ENCODE results near the gene KLF8. TPM values are rescaled to one million over a fixed set of nuclear protein-coding genes. Genes with fewer than 3 reads are reported as not detected.
"Not testable (repeated sequence)": the region's sequence is repeated elsewhere in the genome, so short reads cannot be mapped to it uniquely, and the experiment has no call there.

KLF8 gene
- polyA plus RNA-seq (2012; ENCODE audit: missing spikeins): 6.9 TPM

DNA sequence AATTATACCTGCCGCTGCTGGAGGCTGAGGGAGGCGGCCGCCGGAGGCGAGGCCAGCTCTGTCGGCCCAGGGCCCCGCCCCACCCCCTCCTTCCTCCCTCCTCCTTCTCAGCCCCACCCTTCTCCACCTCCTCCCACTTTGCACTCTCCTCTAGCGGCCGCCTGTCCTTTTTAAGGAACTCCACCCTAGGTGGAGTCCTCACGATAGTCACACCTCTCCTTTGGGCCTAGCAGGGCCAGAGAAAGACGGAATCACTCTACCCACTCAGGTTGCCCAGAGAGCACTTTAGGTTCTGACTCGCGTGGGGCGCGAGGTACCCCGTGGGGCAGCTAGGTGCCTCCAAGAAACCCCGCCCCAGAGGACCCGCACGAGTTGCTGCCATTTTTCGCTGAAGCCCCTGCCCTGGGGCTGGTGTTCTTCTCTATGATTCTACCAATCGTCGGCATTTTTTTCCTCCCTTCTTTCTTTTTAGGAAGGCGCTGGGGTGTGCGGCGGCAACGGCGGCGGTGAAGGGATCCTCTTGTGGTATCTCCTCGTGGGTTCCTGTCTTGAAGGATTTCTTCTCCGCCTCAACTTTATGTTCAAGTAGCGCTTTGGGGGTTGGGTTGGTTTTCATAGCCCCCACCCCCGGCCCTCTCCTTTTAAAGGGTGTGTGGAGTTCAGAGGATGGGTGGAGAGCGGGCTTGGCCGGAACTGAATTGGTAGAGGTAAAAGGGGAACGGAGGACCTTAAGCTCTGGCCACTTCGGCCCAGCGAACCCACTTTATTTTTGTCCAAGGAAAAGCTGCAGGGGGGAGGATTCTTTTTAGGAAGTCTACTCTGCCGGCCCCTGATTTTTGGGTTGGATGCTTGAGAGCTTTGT is at the start of gene KLF8:
Gene KLF8, plus strand, starts transcription at position 136 of the 862 bp plus-strand sequence. CDS start 979 bp downstream, outside the sequence.
- peak; percentile 35 for DNase-seq (ENCODE audit: insufficient read length)
- FAIRE-seq: no peak
- no peak for TF ChIP-seq TAF1 (IDR thresholded peaks at IDR 0.05; ENCODE audit: borderline replicate concordance, low read depth, low read length)
- no peak for TF ChIP-seq POLR2AphosphoS5 (IDR thresholded peaks at IDR 0.05; ENCODE audit: low read depth, low read length)
- TF ChIP-seq POLR2A (IDR thresholded peaks at IDR 0.05; ENCODE audit: low read depth, low read length): no peak

DNA sequence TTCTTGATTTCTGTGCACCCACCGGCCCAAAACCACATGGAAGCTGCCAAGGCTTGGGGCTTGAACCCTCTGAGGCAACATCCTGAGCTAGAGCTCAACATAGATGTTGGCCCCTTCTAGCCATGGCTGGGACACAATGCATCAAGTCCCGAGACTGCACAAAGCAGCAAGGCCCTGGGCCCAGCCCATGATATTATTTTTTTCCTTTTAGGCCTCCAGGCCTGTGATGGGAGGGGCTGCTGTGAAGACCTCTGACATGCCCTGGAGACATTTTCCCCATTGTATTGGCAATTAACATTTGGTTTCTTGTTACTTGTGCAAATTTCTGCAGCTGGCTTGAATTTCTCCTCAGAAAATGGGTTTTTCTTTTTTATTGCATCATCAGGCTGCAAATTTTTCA is 25.2 kb upstream of the KLF8 start:
- not testable (repeated sequence) for FAIRE-seq; DNase-seq (ENCODE audit: insufficient read length)

DNA sequence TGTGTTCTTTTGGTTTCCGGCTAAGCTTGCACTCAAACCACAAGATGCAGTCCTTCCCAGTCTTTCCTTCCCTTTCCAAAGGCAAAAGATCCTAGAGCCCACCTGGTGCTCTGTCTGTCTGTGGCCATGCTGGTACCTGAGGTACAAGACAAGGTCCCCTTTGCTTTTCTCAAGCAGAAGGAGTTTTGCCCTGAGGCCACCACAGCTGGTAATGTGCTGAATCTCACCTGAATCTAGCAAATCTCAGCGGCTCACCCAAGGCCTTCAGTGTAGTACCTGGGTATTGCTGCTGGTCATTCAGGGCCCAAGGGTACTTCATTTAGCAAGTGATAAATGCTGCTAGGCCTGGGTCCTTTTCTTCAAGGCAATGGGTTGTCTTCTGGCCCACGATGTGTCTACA is 20.5 kb upstream of the KLF8 start:
- FAIRE-seq (no peak), DNase-seq (ENCODE audit: insufficient read length) (no peak)
- TF ChIP-seq POLR2AphosphoS5 (IDR thresholded peaks at IDR 0.05; ENCODE audit: low read depth, low read length): no peak

DNA sequence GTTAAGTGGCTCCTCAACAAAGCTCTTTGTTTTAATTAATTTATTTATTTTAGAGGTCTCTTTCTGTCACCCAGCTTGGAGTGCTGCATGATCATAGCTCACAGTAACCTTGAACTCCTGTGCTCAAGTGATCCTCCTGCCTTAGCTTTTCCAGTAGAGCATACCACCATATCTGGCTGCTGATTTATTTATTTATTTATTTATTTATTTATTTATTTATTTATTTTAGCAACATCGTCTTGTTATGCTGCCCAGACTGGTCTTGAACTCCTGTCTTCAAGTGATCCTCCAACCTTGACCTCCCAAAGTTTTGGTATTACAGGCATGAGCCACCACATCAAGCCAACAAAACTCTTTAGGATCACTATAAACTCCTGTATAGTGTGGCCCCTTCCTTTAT is 15.8 kb upstream of the KLF8 start:
- no peak for TF ChIP-seq TAF1 (IDR thresholded peaks at IDR 0.05; ENCODE audit: borderline replicate concordance, low read depth, low read length)
- no peak for TF ChIP-seq POLR2A (IDR thresholded peaks at IDR 0.05; ENCODE audit: low read depth, low read length)
- TF ChIP-seq POLR2AphosphoS5 (IDR thresholded peaks at IDR 0.05; ENCODE audit: low read depth, low read length): no peak
- no peak for FAIRE-seq
- no peak for DNase-seq (ENCODE audit: insufficient read length)

DNA sequence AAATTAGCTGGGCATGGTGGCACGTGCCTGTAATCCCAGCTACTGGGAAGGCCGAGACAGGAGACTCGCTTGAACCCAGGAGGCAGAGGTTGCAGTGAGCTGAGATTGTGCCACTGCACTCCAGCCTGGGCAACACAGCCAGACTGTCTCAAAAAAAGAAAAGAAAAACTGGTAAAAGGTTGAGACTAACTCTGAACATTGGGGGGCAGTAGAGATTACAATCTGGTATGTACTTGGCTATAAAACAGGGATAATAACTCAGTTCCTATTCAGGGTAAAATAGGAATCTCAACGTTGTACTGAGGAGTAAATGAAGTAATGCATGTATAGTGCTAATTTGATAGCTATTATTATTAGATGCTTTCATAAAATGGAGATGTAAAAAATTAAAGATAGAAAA is 12.5 kb upstream of the KLF8 start:
- TF ChIP-seq TAF1 (IDR thresholded peaks at IDR 0.05; ENCODE audit: borderline replicate concordance, low read depth, low read length) (no peak), POLR2AphosphoS5 (IDR thresholded peaks at IDR 0.05; ENCODE audit: low read depth, low read length) (no peak), POLR2A (IDR thresholded peaks at IDR 0.05; ENCODE audit: low read depth, low read length) (no peak)
- no peak for FAIRE-seq
- DNase-seq (ENCODE audit: insufficient read length): no peak

DNA sequence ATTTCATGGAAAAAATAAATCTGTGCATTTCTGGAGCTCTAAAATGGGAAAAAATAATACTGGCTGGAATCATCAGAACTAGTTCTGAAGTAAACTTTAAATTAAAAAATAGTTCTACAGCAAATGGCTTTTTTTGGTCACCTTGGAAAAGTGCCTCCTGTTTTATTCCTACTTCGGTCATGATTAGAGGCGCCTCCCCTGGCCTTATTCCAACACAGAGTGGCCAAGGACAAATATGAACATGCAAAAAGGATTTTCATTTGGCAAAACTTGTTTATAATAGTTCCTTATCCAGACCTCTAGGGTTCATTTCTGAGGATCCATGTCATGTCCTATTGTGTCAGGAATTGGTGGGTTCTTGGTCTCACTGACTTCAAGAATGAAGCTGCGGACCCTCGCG is 11.1 kb upstream of the KLF8 start:
- no peak for TF ChIP-seq POLR2A (IDR thresholded peaks at IDR 0.05; ENCODE audit: low read depth, low read length)
- TF ChIP-seq TAF1 (IDR thresholded peaks at IDR 0.05; ENCODE audit: borderline replicate concordance, low read depth, low read length): no peak
- TF ChIP-seq POLR2AphosphoS5 (IDR thresholded peaks at IDR 0.05; ENCODE audit: low read depth, low read length): no peak
- DNase-seq (ENCODE audit: insufficient read length): no peak
- FAIRE-seq: no peak

DNA sequence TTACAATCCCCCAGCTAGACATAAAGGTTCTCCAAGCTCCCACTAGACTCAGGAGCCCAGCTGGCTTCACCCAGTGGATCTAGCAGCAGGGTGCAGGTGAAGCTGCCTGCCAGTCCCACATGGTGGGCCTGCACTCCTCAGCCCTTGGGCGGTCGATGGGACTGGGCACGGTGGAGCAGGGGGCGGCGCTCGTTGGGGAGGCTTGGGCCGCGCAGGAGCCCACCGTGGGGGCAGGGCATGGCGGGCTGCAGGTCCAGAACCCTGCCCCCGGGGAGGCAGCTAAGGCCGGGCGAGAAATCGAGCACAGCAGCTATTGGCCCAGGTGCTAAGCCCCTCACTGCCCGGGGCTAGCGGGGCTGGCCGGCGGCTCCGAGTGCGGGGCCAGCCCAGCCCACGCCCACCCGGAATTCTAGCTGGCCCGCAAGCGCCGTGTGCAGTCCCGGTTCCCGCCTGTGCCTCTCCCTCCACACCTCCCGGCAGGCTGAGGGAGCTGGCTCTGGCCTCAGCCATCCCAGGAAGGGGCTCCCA is 9.6 kb upstream of the KLF8 start:
- no peak for FAIRE-seq
- no peak for TF ChIP-seq POLR2A (IDR thresholded peaks at IDR 0.05; ENCODE audit: low read depth, low read length)
- no peak for DNase-seq (ENCODE audit: insufficient read length)

DNA sequence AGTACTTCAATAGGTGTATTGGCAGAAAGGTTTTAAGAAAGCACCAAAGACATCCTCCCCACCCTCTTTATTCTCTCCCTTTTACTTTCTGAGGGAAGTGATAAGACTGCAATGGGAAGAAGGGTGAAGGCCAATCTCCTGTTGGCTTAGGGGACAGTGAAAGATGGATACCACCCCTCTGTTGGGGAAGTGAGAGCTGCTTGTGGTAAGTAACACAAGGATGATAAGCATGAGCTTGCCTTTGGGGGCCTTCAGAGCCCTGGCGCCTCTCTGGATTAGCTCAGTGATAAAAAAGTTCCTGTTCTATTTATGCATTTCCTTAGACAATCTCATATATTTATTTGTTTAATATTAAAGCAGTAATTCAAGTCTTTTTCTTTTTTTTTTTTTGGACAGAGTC is 5.2 kb upstream of the KLF8 start:
- TF ChIP-seq POLR2AphosphoS5 (IDR thresholded peaks at IDR 0.05; ENCODE audit: low read depth, low read length): no peak
- no peak for TF ChIP-seq TAF1 (IDR thresholded peaks at IDR 0.05; ENCODE audit: borderline replicate concordance, low read depth, low read length)
- TF ChIP-seq POLR2A (IDR thresholded peaks at IDR 0.05; ENCODE audit: low read depth, low read length): no peak
- DNase-seq (ENCODE audit: insufficient read length): no peak
- no peak for FAIRE-seq

DNA sequence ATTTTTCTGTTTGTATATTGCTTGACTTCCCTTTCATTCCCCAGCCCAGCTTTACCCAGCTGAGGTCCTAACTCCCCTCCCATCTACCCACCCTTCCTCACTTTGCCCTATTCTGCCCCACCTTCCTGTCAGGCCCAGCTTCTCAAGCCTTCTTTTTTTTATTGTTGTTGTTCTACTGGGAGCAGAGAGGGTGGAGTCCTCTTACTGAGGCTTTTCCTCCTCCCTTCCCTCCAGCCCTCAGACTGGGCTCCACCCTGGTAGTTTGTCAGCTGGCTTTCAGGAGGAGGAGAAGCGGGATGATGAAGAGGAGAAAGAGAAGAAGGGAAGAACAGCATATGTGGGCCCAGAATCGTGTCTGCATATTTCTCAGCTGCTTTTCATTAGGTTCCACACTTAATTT is 3.2 kb upstream of the KLF8 start:
- TF ChIP-seq TAF1 (IDR thresholded peaks at IDR 0.05; ENCODE audit: borderline replicate concordance, low read depth, low read length) (no peak), POLR2A (IDR thresholded peaks at IDR 0.05; ENCODE audit: low read depth, low read length) (no peak), POLR2AphosphoS5 (IDR thresholded peaks at IDR 0.05; ENCODE audit: low read depth, low read length) (no peak)
- DNase-seq (ENCODE audit: insufficient read length): no peak
- no peak for FAIRE-seq

DNA sequence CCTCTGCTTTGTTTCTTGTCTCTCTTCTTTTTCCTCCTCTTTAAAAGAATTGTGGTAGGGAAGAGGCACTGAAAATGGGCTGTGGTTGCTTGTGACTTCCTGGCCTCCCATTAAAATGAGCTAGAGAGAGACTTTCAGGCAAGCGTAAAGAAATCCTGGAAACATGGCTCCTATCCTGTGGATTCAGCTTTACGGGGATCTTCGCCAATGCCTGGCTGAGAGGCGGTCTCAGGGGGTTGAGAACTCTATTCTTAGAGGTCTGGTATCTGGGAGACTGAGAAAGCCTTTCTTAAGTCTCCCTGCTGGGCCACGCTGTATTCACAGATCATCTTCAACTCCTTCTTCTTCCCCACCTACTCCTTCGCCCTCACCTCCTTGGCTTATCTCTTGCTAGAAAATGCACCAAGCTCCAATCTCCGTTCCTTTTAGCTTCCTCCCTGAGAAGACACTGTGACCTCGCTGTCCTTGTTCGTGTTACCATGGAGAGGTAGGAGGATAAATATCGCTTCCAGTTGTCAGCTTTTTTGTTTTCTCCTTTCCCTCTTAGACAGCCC is 542 bp upstream of the KLF8 start:
- no peak for FAIRE-seq
- DNase-seq (ENCODE audit: insufficient read length): no peak
- TF ChIP-seq POLR2A (IDR thresholded peaks at IDR 0.05; ENCODE audit: low read depth, low read length) (no peak), TAF1 (IDR thresholded peaks at IDR 0.05; ENCODE audit: borderline replicate concordance, low read depth, low read length) (no peak), POLR2AphosphoS5 (IDR thresholded peaks at IDR 0.05; ENCODE audit: low read depth, low read length) (no peak)

DNA sequence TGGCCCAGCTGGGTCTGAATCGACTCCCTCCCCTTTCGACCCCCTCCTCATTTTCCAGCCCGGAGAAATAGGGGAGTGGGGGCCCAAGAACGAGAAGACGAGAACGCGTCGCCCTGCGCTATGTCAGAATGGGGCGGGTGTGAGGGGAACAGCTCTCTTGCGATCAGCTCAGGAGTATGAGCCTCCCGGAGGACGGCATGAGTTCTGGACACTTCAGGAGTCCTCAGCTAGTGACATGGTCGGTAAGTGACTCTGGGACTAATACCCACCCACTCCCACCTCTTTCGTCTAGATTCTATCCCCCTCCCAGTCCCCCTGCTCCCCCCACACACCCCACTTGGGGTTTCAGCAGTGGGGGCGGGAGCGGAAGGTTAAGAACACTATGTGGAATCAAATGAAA is 944 bp downstream of the KLF8 start:
- TF ChIP-seq POLR2AphosphoS5 (IDR thresholded peaks at IDR 0.05; ENCODE audit: low read depth, low read length) (no peak), POLR2A (IDR thresholded peaks at IDR 0.05; ENCODE audit: low read depth, low read length) (no peak), TAF1 (IDR thresholded peaks at IDR 0.05; ENCODE audit: borderline replicate concordance, low read depth, low read length) (no peak)
- DNase-seq (ENCODE audit: insufficient read length) (no peak), FAIRE-seq (peak; percentile 33)

DNA sequence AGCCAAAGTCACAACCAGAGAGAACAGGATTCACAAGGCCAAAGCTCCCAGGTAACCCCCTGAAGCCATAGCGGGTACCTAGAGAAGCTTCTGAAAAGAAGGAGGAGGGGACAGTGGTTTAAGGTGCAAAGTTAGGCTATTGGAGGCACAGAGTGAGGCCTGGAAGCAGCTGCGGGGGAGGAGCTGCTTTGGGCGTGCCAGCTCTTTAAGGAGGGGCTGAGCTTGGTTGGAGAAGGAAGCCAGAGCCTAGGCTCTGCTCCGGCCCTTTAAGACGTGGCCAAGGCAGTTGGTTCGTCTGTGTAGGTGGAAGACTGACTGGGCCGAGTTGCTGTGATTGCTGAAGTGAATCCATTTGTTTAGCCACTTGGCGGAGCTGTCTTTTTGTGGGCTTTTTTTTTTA is 1.5 kb downstream of the KLF8 start:
- TF ChIP-seq POLR2AphosphoS5 (IDR thresholded peaks at IDR 0.05; ENCODE audit: low read depth, low read length) (no peak), POLR2A (IDR thresholded peaks at IDR 0.05; ENCODE audit: low read depth, low read length) (no peak), TAF1 (IDR thresholded peaks at IDR 0.05; ENCODE audit: borderline replicate concordance, low read depth, low read length) (no peak)
- peak; percentile 66 for FAIRE-seq
- DNase-seq (ENCODE audit: insufficient read length): peak; percentile 22

Measured in GM12892 (cell line).